HCT116 (cell line): ENCODE data around the gene UVRAG.
"Not testable (repeated sequence)": the region's sequence is repeated elsewhere in the genome, so short reads cannot be mapped to it uniquely, and the experiment has no call there.

Experiments used
- CTCF ChIP-seq, 3 experiments: fragments of 200-600 bp in 1 of 3; sonication (generic) in 1 of 3; IDR thresholded peaks in 2 of 3; conservative IDR thresholded peaks in 1 of 3; 2 replicates each; pipeline ENCODE4 v1.5.1; 2012 to 2017; ENCODE audit warnings: low read depth in 2 of 3, low read length in 2 of 3, antibody characterized with exemption in 1 of 3, borderline replicate concordance in 1 of 3, control low read depth in 1 of 3, mild to moderate bottlenecking in 1 of 3, mixed read lengths in 1 of 3, mixed run types in 1 of 3, moderate library complexity in 1 of 3; ENCODE audit not compliant: insufficient read depth in 1 of 3
- EZH2 ChIP-seq: fragments of 200-600 bp; sonication (generic); IDR thresholded peaks from 2 replicates; pipeline ENCODE4 v1.6.1; 2017; ENCODE audit warnings: antibody characterized with exemption, mixed run types
- EZH2phosphoT487 ChIP-seq: fragments of 200-600 bp; IDR thresholded peaks from 2 replicates; pipeline ENCODE4 v1.6.1; 2018; ENCODE audit warnings: antibody characterized with exemption, borderline replicate concordance
- FOSL1 ChIP-seq: IDR thresholded peaks from 2 replicates; pipeline ENCODE4 v1.6.1; 2012; ENCODE audit warnings: low read depth
- POLR2A ChIP-seq: IDR thresholded peaks from 2 replicates; pipeline ENCODE4 v1.7.0; 2011; ENCODE audit warnings: borderline replicate concordance; ENCODE audit not compliant: insufficient read depth, insufficient read length; ENCODE audit errors: extremely low read depth
- POLR2AphosphoS5 ChIP-seq: IDR thresholded peaks from 2 replicates; pipeline ENCODE4 v1.6.1; 2011; ENCODE audit warnings: mild to moderate bottlenecking, low read depth, low read length, moderate library complexity
- REST ChIP-seq: IDR thresholded peaks from 2 replicates; pipeline ENCODE4 v1.6.1; 2012; ENCODE audit warnings: low read depth
- SIN3A ChIP-seq: IDR thresholded peaks from 2 replicates; pipeline ENCODE4 v1.6.1; 2012; ENCODE audit warnings: low read depth
- SRF ChIP-seq: IDR thresholded peaks from 2 replicates; pipeline ENCODE4 v1.6.1; 2012; ENCODE audit warnings: low read depth
- ZNF274 ChIP-seq: fragments of 200-500 bp; sonication (Bioruptor generic); IDR thresholded peaks from 2 replicates; pipeline ENCODE4 v1.6.1; 2014; ENCODE audit warnings: mild to moderate bottlenecking, low read depth, low read length, inconsistent platforms

GRCh38 chr11:76060475-76061036 is 245.5 kb downstream of the UVRAG start:
- TF ChIP-seq EZH2; FOSL1; POLR2A; CTCF (IDR thresholded peaks at IDR 0.05 in 2 of 3, conservative IDR thresholded peaks at IDR 0.05 in 1 of 3; ENCODE audit: borderline replicate concordance in 1 of 3, insufficient read depth in 1 of 3, low read depth in 2 of 3, low read length in 2 of 3); ZNF274; REST; SRF; SIN3A; EZH2phosphoT487; POLR2AphosphoS5: not testable (repeated sequence)
